Fibroblast of lung (primary cell): ENCODE results near the gene ZNF385A.

Experiments used
- EZH2 ChIP-seq: IDR thresholded peaks from 2 replicates; pipeline ENCODE4 v1.5.1; 2012; ENCODE audit warnings: low read length, control low read depth, mild to moderate bottlenecking; ENCODE audit errors: missing control alignments
- TF ChIP-seq, protein P1 (sequence below), 2 donors: IDR thresholded peaks in 1 of 2; conservative IDR thresholded peaks in 1 of 2; 1 replicate in 1 of 2; 2 replicates in 1 of 2; pipeline ENCODE4 v1.5.1; 2011 to 2012; ENCODE audit warnings: low read length in 2 of 2, control low read depth in 1 of 2, inconsistent platforms in 1 of 2, low read depth in 1 of 2, mild to moderate bottlenecking in 1 of 2

DNA sequence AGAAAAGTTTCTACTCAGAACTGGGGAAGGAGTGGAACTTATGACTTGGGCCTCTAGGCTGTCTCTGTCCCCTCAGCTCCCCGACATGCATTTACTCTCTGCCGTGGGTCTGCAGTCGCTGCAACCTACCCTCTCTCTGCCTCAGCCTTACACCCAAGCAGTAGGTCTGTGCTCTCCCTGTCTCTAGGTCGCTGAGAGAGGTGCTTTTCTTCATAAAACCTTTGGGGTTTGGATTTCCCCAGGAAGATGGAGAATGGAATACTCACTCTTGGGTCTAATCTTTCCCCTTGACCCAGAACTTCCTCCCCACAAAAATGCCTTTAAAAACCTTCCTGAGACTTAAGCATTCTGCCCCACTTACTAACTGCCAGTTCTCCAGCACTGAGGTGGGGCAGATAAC is 33.2 kb downstream of the ZNF385A start:
- TF ChIP-seq, protein P1, sequence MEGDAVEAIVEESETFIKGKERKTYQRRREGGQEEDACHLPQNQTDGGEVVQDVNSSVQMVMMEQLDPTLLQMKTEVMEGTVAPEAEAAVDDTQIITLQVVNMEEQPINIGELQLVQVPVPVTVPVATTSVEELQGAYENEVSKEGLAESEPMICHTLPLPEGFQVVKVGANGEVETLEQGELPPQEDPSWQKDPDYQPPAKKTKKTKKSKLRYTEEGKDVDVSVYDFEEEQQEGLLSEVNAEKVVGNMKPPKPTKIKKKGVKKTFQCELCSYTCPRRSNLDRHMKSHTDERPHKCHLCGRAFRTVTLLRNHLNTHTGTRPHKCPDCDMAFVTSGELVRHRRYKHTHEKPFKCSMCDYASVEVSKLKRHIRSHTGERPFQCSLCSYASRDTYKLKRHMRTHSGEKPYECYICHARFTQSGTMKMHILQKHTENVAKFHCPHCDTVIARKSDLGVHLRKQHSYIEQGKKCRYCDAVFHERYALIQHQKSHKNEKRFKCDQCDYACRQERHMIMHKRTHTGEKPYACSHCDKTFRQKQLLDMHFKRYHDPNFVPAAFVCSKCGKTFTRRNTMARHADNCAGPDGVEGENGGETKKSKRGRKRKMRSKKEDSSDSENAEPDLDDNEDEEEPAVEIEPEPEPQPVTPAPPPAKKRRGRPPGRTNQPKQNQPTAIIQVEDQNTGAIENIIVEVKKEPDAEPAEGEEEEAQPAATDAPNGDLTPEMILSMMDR (conservative IDR thresholded peaks at IDR 0.05 in 1 of 2, IDR thresholded peaks at IDR 0.05 in 1 of 2; ENCODE audit: low read depth in 1 of 2, low read length in 2 of 2): no peak
- TF ChIP-seq EZH2: no peak
